DND-41 (cell line): Measurements from ENCODE around the gene DRG1.

Experiments used
- CTCF ChIP-seq: IDR thresholded peaks from 2 replicates; pipeline ENCODE4 v1.5.1; 2012; ENCODE audit warnings: borderline replicate concordance, low read length, moderate library complexity, mild to moderate bottlenecking; ENCODE audit not compliant: poor library complexity, severe bottlenecking; ENCODE audit errors: extremely low read depth
- EZH2 ChIP-seq: IDR thresholded peaks from 3 replicates; pipeline ENCODE4 v1.6.1; 2012; ENCODE audit warnings: borderline replicate concordance, low read depth, mild to moderate bottlenecking, moderate library complexity, low read length, inconsistent platforms; ENCODE audit not compliant: severe bottlenecking

- TF ChIP-seq CTCF (no peak), EZH2 (no peak)
These were observed 49.4 kb upstream of the DRG1 start for GRCh38 chr22:31349960-31350359.
